Measurements from ENCODE around the gene ATG4C.
"Not testable (repeated sequence)": the region's sequence is repeated elsewhere in the genome, so short reads cannot be mapped to it uniquely, and the experiment has no call there.

ATG4C gene

DNA sequence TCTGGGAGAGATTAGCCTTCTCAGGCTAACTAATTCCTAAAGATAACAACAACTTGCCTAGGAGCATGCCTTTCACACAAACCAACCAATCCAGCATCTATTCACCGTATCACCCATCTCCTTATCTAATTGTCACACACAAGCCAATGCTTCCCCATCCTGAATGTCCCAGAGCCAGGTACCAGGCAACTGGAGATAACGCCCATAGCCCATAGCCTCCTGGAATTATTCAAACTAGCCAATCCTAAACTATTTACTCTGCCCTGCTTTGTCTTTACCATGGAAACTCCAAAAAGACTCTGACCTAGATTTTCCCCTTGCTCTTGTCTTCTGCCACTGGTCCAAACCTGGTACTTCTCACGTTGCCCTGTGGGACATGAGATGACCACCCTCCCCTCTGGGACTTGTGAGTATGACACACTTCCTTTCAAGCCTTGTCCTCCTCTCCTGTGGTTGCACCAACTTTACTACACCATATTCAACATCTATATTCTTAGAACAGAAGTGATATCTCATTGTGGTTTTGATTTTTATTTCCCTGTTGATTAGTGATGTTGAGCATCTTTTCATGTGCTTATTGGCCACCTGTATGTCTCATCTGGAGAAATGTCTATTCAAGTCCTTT lies 8.8 kb upstream of the ATG4C start:
- DNase-seq (ENCODE audit: low read depth): no peak

DNA sequence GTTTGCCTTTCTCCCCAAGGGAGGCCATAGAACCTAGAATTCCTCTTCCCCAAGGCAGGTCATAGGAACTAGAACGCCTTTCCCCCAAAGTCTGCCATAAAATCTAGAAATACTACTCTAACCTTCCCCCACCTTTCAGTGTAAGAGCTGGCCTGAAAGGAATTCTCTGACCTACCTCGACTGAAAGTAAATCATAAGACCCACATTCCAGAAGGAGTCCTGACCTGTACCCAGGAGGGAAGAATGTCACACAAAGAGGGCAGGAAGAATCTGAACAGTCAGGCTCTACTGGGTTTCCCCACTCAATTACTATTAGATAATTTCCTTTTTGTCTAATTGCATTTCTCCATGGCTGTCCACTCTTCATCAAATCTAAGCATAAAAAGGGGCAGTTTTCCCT lies 5.7 kb upstream of the ATG4C start:
- no peak for DNase-seq (ENCODE audit: low read depth)

GRCh38 chr1:62781841-62782543 lies 1.9 kb upstream of the ATG4C start:
- peak; percentile 88 for DNase-seq (ENCODE audit: low read depth)

DNA sequence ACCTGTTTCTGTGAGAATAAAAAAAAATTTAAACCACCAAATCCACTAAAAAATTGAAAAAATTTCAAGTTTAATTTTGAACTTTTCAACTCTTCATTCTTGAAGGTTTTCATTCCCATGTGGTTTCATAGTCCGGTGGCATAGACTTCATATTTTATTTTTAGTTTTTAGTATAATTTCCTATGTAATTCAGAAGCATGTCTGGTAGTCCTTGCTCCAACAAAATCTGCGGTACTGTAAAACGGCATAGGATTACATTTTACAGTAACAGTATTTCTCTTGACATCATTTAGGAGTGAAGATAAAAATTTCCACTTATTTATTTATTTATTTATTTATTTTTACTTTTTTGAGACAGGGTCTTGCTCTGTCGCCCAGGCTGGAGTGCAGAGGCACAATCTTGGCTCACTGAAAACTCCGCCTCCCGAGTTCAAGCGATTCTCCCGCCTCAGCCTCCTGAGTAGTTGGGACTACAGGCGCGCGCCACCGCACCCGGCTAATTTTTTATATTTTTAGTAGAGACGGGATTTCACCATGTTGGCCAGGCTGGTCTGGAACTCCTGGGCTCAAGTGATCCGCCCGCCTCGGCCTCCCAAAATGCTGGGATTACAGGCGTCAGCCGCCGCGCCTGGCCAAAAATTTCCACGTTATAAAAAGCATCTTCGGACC lies 1.3 kb upstream of the ATG4C start:
- not testable (repeated sequence) for DNase-seq (ENCODE audit: low read depth)

DNA sequence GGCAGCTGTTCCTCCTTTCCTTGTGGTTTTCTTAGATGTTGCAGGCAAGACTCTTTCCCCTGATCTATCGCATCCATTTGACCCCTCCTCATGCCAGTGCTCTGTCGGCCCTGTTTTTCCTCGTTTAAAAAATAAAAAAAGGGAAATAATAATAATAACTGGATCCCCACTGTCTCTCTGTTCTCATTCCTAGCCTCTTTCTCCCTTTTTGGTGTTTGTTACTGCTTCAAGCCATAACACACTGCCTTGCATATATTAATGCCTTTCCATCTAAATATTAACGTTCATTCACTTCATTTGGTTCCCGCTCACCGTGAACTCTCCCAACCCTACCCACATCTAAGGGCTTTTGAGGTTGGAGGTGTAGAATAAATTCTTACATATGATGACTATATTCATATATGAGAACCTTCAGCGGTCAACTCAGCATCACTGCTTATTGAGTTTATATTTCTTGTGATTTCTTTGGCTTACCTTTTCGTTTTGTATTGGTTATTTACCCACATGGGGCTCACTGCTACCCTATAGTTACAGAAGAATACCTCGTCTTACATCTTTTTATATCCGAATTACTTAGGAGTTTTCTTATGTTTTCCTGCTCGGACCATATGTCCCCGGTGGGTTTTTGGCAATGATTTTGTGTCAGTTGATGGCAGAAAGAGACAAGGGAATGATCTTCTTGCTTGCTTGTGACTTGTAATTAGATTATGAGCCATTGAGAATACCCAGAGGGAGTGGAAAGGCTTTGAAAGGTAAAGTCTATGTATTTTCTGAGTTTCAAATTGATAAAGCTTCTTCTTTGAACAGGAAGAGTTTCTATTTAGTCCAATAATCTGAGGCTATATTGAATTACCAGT lies 805 bp downstream of the ATG4C start:
- peak; percentile 20 for DNase-seq (ENCODE audit: low read depth)

DNA sequence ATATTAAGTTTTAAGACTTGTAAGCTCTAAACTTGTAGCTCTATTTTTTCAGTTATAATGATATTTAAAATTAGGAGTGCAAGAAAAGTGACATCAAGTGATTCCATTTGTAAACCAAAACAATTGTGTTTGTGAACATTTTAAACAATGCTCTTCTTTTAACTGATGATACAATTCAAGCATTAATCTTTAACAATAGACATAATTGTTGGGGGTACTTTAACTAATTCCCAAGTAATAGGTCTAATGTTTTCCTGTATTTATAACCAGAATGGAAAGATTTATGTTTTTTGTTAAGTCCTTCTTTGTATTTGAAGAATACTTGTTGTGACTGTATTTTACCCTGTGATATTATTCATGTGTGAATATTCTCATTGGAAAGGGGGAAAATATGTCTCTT lies 6.8 kb downstream of the ATG4C start:
- no peak for DNase-seq (ENCODE audit: low read depth)

- DNase-seq (ENCODE audit: low read depth): no peak
These were observed 10.1 kb downstream of the ATG4C start for GRCh38 chr1:62794053-62794452.

- DNase-seq (ENCODE audit: low read depth): no peak
These were observed 12.3 kb downstream of the ATG4C start for GRCh38 chr1:62796221-62796620.

- DNase-seq (ENCODE audit: low read depth): no peak
These were observed 15.8 kb downstream of the ATG4C start for GRCh38 chr1:62799688-62800087.

DNA sequence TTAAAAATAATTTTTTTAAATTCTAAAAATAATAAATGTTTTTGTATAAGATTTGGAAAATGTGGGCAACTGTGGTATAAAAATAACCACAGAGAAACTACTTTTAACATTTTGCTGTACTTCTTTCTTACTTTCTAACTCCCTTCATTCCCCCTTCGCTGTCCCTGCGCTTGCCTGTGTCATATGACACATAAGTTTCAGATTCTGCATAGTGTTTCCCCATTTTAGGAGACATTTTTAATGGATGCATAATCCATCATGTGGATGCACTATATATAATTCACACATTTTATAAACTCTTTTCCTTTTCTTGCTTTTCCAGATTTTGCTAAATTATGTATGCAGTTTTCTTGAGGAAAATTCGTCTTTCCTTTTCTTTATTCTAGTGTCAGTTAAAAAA lies 16.3 kb downstream of the ATG4C start:
- DNase-seq (ENCODE audit: low read depth): no peak

DNA sequence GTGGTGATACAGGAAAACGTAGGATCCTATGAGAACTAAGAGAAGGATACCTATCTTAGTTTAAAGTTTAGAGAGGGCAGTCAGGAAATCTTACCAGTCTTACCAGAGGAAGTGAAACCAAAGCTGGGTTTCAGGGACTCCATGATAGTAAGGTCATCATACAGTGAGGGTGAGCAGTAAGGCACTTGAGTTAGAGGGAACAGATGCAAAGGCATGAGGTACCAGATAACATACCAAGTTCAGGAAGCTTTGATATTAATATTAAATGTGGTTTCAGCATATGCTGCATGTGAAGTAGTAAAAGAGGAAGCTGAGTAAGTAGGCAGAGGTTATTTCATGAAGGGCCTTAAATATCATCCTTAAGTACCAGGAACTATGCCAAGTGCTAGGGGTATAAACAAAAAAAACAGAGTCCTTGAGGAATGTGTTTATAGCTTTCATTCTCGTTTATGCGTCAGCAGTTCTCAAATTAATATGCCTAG lies 16.9 kb downstream of the ATG4C start:
- DNase-seq (ENCODE audit: low read depth): peak; percentile 71

DNA sequence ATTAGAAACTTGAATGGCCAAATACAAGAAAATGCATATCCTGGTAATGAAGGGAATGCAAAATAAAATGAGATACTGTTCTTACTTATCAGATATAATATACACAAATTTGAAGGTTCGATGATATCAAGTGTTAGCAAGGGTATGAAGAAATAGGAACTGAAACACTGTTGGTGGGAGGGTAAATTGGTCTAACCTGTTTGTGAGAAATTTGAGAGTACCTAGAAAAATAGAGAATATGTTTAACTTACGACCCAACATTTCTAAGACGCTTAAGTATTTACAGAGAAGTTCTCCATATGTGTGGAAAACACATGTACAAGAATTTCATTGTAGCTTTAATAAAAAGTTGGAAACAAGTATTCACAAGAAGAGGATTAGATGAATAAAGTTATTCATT lies 25.9 kb downstream of the ATG4C start:
- DNase-seq (ENCODE audit: low read depth): no peak

DNA sequence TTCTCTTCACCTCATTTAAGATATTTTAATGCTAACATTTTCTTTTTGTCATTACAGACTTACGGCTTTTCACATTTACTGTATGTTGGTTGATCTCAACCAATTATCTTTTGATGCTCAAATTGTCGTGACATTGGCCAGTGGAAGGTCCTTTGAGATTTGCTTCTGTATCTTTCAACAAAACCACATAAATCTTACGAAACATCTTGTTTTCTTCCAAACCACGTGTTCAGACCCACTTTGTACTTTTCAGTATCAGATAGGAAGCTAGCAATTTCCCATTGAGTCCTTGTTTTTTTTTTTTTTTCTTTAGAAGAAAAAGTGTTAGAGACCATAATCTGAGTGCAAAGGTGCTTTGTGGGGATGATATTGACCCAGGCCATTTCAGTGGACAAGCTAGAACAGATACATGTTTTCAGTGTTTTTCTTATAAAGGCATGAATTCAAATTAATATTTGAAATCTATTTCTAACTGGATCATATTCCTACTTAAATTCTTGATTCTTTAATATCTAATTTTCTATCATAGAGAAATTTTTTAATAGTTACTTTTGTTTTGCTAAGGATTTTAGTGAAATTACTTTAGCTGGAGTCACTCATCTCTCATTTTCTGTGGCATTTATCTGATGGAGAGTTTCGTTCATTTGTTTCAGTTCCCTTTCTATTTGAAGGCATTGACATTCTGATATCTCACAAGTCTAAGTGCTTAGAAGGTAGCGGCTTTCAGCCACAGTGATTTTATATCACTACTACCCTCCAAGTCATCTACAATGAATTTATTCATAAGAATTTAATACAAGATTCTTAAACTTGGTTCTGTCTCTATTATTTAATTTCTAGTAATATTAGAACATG lies 26.7 kb downstream of the ATG4C start:
- no peak for DNase-seq (ENCODE audit: low read depth)

- peak; percentile 14 for DNase-seq (ENCODE audit: low read depth)
These were observed 39.6 kb downstream of the ATG4C start for GRCh38 chr1:62823556-62823955.

- DNase-seq (ENCODE audit: low read depth): no peak
These were observed 43.0 kb downstream of the ATG4C start for GRCh38 chr1:62826901-62827300.

DNA sequence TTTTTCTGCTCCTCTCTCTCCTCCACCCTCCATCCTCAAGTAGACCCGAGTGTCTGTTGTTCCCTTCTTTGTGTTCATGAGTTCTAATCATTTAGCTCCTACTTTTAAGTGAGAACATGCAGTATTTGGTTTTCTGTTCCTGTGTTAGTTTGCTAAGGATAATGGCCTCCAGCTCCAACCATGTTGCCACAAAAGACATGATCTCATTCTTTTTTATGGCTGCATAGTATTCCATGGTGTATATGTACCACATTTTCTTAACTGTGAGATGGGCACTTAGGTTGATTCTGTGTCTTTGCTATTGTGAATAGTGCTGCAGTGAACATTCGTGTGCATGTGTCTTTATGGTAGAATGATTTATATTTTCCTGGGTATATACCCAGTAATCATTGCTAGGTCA lies 43.9 kb downstream of the ATG4C start:
- not testable (repeated sequence) for DNase-seq (ENCODE audit: low read depth)

DNA sequence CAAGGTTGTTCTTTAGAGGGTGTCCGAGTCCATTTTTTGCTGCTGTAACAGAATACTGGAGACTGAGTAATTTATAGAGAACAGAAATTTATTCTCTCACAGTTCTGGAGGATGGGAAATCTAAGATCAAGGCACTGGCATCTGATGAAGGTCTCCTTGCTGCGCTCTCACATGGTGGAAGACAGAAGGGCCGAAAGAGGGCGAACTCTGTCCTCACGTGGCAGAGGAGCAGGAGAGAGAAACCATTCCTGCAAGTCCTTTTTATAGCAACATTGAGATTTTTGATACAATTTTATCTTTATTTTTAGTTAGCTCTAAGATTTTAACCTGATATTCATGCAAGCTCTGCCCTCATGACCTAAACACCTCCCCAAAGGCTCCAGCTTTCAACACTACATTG lies 48.3 kb downstream of the ATG4C start:
- DNase-seq (ENCODE audit: low read depth): no peak

DNA sequence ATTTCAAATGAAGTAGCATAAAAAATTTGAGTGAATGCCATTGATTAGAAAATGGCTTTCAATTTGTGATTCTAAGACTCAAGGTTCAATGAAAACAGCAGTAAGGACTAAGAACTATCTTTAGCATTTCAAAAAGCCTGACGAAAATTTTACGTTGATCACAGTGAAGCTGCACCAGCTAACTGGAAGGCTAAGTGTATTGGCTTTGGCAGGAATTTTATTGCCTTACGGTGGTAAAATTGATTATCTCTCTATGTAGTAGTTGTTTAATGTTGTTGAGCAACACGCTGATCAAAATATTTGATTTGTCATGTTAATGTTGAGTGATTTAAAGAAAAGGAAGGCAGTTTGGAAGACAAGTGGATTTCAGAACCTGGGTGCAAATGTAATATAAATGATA lies 49.6 kb downstream of the ATG4C start:
- DNase-seq (ENCODE audit: low read depth): no peak

DNA sequence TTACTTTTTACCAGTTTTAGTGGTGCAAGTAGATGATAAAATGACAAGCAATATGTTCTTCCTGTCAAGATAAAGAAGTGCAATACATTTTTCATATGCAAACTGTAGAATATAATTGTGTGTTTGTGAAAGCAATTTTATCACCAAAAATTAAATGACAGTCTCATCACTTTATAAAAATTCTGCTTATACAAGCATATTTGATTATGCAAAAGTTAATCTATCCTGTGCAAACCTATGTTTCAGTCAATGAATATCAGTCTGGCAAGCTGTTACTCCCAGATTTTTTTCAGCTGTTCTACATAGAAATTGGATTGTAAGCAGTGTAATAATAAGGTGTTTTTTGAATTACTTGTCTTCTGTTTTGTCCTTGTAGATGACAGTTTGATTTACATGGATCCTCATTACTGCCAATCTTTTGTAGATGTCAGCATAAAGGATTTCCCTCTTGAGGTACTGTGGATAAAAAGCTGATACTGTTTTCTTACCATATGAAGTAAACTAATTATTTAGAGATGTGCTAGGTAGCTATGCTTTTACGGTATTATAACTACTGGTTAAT lies 50.5 kb downstream of the ATG4C start:
- DNase-seq (ENCODE audit: low read depth): no peak

GRCh38 chr1:62836856-62837540 lies 53.1 kb downstream of the ATG4C start:
- no peak for DNase-seq (ENCODE audit: low read depth)
